HG03060 (cell line): Measurements from ENCODE around the gene TBL1XR1.

Experiments used
- ATAC-seq: cut with Tn5 transposase; IDR thresholded peaks from one replicate; pipeline ENCODE4 v1.9.1; 2021; ENCODE audit warnings: low read depth, moderate number of reproducible peaks; ENCODE audit not compliant: unreplicated experiment

The TBL1XR1 gene

DNA sequence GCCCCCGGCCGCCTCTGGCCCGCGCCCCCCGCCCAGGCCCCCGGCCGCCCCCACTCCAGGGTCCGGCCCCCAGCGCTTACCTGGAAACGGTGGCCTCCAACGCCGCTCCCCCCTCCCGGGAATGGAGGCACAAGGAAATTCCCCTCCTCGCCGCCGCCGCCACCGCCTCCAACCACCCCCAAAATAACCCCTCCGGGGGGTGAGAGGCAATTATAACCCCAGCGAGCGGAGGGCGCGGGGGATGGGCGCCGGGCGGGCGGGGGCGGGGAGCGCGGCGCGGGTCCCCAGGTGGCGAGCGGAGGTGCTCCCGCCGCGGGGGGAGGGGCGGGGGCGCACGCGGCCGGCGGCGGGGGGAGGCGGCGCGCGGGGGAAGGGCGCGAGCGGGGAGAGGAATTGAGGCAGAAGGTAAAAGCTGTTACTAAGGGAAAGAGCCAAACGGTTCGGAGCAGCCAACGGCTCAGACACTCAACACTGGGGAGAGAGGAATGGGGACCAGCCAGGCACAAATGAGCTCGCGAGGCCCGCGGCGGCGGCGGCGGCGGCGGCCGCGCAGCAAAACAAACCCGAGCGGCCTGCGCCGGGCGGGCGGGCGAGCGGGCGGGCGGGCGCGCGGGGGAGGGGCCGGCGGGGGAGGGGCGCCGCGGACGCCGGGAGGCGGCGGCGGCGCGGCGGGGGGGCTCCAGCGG, at the start of gene TBL1XR1:
TBL1XR1 (minus strand) TSS at position 442 of the 686 bp plus-strand sequence. CDS start 132,505 bp downstream, outside the sequence.
- ATAC-seq: peak; percentile 29

DNA sequence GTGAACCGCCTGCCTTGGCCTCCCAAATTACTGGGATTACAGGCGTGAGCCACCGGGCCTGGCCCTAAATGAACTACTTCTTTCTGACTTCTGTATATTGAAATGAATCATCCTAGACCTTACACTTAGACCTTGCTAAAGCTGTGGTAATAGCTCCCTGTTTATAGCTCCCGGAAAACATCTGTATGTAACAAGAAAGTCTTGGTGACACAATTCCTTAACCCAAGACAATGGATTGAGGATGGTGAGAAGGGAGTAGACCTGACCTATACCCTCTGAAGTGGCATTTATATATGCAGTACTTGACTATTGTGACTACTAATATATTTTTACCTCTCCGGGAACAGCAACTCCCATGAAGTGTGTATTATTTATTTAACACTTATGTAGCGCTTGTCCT, 48.0 kb upstream of the TBL1XR1 start:
- no peak for ATAC-seq

GRCh38 chr3:177244606-177245005, 47.3 kb upstream of the TBL1XR1 start:
- no peak for ATAC-seq

DNA sequence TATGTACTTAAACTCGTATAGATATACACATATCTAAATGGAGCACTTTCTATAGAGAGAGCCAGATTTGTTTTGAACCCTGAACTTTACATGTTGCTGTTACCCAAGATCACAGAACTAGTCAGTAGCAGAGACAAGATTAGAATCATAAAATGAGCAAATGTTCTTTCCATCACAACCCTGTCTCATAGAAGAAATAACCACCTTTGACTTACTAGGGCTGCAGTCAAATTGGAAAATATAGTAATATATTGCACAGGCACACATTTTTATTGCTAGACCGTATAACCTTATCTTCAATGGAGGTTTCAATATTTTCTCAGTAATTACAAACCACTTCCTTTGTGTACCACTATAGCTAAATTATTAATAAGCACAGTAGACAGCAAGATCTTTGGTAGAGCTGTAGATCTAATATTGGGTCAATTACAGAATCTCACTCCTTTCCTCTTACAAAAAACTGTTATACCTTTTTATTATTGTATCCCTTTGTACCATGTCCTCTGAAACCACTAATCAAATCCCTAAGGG, 41.5 kb upstream of the TBL1XR1 start:
- ATAC-seq: no peak

DNA sequence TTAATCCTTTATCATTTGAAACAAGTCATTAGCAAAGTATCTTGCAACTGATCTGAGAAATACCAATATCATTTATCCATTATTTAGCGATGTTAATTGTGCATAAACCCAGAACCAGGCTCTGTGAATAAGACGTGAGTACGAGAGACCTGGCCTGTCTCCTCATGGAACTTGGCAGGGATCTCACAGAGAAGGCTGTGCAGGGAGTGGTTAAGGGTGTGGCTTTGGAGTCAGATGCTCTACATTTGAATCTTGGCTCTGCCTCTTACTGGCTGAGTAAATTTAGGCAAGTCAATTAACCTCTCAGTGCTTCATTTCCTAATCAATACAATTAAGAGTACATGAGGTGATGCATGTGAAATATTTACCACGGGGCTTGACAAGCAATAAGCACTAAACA, 39.9 kb upstream of the TBL1XR1 start:
- ATAC-seq: no peak

- no peak for ATAC-seq
These were observed 39.4 kb upstream of the TBL1XR1 start for GRCh38 chr3:177236704-177237103.

DNA sequence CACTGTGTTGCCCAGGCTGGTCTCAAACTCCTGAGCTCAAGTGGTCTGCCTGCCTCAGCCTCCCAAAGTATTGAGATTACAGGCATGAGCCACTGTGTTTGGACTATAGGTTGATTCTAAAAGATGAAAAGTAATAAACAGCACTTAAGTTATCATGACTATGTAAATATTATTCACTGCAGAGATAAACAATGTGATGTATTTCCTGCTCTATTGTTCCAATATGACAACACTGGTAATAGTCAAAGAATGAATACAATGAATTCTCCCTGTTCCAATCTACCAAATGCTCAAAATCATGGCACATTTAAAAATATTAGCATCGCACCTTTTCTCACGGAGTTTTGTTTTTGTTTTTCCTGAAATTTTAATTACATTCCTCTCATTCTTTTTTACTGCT, 36.8 kb upstream of the TBL1XR1 start:
- ATAC-seq: no peak

GRCh38 chr3:177231242-177231641, 34.0 kb upstream of the TBL1XR1 start:
- no peak for ATAC-seq

- ATAC-seq: no peak
These were observed 33.4 kb upstream of the TBL1XR1 start for GRCh38 chr3:177230641-177231040.

GRCh38 chr3:177229791-177230190, 32.5 kb upstream of the TBL1XR1 start:
- no peak for ATAC-seq

DNA sequence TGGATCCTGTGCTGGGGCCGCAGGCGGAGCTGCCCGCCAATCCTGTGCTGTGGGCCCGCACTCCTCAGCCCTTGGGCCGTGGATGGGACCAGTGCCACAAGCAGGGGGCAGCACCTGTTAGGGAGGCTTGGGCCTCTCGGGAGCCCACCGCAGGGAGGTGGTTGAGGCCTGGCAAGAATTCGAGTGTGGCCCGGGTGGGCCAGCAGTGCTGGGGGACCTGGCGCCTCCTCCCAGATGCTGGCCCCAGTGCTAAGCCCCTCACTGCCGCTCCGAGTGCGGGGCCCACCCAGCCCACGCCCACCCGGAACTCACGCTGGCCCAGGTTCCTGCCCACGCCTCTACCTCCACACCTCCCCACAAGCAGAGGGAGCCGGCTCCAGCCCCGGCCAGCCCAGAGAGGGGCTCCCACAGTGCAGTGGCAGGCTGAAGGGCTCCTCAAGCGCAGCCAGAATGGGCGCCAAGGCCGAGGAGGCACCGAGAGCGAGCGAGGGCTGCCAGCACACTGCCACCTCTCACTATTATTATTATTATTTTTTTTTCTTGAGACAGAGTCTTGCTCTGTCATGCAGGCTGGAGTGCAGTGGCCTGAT, 31.4 kb upstream of the TBL1XR1 start:
- no peak for ATAC-seq

- no peak for ATAC-seq
These were observed 27.1 kb upstream of the TBL1XR1 start for GRCh38 chr3:177224414-177224813.

DNA sequence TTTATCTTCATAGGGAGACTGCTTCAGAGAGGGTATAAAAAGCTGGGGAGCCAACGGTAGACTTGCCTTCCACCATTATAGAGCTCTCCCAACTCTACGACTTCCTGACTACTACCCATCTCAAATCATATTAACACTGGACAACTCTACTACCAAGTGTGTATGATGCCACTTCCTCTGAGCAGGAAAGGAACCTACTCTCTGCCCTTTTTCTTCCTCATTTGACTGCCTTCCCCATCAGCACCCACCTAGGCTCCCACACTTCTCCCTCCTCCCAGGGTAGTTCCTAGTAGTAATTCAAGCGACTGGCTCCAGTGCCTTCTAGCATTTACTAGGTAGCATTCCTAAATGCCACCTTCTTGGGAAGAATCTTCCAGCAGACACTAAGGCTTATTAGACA, 24.5 kb upstream of the TBL1XR1 start:
- no peak for ATAC-seq

DNA sequence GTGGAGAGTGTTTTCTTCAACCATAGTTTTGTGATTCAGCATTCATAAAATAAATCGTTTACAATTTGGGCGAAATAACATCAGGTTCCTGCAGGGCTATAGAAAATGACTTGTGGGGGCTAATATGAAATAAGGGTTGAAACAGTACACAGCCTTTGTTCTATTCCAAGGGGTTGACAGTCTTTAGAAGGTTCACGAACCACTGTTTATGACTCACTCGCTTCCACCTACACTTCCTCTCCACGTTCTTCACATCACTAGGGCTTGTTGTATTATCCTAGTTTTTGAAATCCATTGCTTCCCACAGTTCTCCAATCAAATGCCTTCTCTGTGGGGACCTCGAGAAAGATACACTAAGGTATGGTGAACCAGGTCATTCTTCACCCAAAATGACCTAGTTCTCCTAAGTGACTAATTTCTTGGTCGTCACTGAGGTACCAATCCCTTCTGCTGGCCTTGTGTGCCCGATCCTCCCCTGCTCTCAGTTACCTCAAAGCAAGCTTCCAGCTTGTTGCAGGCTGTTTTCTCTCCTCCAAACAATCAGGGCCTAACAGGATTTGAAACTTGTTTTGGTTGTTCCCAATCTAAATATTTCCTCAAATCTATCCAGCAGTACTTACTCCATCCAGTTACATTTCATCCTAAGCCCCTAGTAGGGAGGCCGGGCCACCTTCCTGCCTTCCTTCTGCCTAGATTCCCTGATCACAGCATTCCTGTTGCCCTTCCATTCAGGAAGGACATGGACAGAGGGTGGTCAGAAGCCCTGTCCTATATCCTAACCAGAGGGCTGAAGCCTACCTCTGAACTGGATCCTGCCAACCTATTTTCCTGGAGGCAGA, 23.1 kb upstream of the TBL1XR1 start:
- ATAC-seq: no peak

DNA sequence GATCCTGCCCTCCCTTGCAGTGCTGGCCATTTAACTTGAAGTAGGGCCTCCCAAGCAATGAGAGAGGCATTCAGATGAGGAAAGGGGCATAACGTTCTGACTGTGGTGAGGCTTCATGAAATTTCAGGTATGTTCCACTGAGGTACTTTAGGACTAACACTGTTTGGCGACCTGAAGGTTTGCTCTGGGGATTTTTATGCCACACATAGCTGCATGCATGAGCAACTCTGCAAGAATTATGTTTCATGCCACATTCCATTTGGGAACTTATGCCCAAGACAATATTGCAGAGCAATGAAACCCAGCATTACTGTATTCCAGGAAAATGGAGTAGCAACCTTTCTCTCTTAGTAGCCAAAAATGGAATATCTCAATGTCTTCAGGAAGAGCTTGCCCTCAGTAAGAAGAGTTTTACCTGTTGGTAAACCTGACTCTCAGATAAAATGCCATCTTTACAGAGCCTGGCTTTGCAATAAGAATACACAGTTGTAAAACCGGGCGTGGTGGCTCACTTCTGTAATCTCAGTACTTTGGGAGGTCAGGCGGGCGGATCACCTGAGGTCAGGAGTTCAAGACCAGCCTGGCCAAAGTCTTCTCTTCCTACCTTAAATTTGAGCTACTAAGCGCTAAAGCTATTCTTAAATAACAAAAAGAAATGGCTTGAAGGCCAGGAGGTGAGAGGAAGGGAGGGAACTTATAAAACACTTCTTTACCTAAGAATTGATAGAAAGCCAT, 16.7 kb upstream of the TBL1XR1 start:
- ATAC-seq: no peak

DNA sequence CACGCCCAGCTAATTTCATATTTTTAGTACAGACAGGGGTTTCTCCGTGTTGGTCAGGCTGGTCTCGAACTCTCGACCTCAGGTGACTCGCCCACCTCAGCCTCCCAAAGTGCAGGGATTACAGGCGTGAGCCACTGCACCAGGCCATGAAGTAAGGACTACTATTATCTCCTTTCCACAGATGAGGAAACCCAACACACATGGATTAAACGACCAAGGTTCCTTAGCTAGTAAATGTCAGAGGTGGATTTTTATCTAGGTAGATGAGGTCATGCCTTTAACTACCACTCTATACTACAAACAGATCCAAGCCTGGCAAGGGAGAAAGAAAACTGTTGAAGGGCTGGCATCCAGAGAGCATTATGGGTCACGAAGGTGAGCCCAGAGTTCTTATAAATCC, 15.5 kb upstream of the TBL1XR1 start:
- no peak for ATAC-seq

DNA sequence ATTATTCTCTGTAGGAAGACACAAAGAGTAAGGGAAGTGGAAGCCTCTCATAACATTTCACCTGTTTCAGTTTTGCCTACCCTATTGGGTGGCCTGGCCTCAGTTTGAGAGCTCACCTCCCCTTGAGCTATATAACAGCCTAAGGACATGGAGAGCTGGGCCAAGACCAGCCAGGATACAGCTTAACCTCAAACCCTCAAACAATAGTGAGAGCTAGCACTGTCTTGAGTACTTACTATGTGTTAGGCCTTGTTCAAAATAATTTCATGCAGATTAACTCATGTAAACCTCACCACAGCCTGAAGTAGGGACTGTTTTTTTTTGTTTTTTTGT, 15.0 kb upstream of the TBL1XR1 start:
- ATAC-seq: no peak

- ATAC-seq: no peak
These were observed 14.4 kb upstream of the TBL1XR1 start for GRCh38 chr3:177211503-177212277.

GRCh38 chr3:177210744-177211502, 13.6 kb upstream of the TBL1XR1 start:
- ATAC-seq: no peak
